Lung (tissue), 12 donors: Measurements from ENCODE around the gene NCOA7. TPM values are rescaled to one million over a fixed set of nuclear protein-coding genes. Genes with fewer than 3 reads are reported as not detected.

ENCODE experiments used
- ATAC-seq: fragments of 200-7000 bp; cut with Tn5 transposase; one replicate; pipeline ENCODE4 v1.9.1; 2020; ENCODE audit warnings: moderate number of reproducible peaks; ENCODE audit not compliant: insufficient read depth, low FRiP score
- DNase-seq, 3 donors: peaks; one replicate each; pipeline ENCODE4 v3.0.0-alpha.2; 2013 to 2017
- H3K27ac ChIP-seq, 2 donors: one replicate each; pipeline ENCODE4 v1.5.1; 2013; ENCODE audit warnings: mild to moderate bottlenecking in 2 of 2, moderate library complexity in 2 of 2, control low read depth in 1 of 2, inconsistent platforms in 1 of 2, low read depth in 1 of 2, low read length in 1 of 2
- H3K27me3 ChIP-seq, 3 donors: one replicate each; pipeline ENCODE4 v1.5.1; 2013; ENCODE audit warnings: low read length in 2 of 3; ENCODE audit not compliant: control insufficient read depth in 3 of 3, insufficient read depth in 3 of 3
- H3K36me3 ChIP-seq, 4 donors: one replicate each; pipeline ENCODE4 v1.5.1; 2013; ENCODE audit warnings: low read length in 4 of 4, mild to moderate bottlenecking in 1 of 4, moderate library complexity in 1 of 4; ENCODE audit not compliant: control insufficient read depth in 4 of 4, insufficient read depth in 4 of 4
- H3K4me1 ChIP-seq, 5 donors: one replicate each; pipeline ENCODE4 v1.5.1; 2013; ENCODE audit warnings: low read length in 5 of 5, mild to moderate bottlenecking in 2 of 5, moderate library complexity in 1 of 5; ENCODE audit not compliant: control insufficient read depth in 5 of 5, insufficient read depth in 5 of 5
- H3K4me3 ChIP-seq: one replicate; pipeline ENCODE4 v1.5.1; 2013; ENCODE audit warnings: mild to moderate bottlenecking, control low read depth, moderate library complexity
- H3K9ac ChIP-seq, 2 donors: one replicate each; pipeline ENCODE4 v1.5.1; 2013; ENCODE audit warnings: low read length in 2 of 2, control low read depth in 1 of 2; ENCODE audit not compliant: insufficient read depth in 1 of 2
- H3K9me3 ChIP-seq, 4 donors: one replicate each; pipeline ENCODE4 v1.5.1; 2013; ENCODE audit warnings: low read length in 3 of 4, mild to moderate bottlenecking in 1 of 4, moderate library complexity in 1 of 4; ENCODE audit not compliant: control insufficient read depth in 4 of 4, insufficient read depth in 3 of 4
- WGBS, 2 donors: extraction: QIAGEN DNeasy Blood & Tissue Kit; methylation state at CpG; one replicate each; pipeline ENCODE4 v1.1.7; 2013; 5-methylcytosine and 5-hydroxymethylcytosine counted together
- polyA plus RNA-seq, 2 donors: library from polyadenylated mRNA; stranded (reverse); fragments of 200-250 nt; gene quantifications; one replicate each; pipeline ENCODE4 v1.2.1, GENCODE V29; 2013
- total RNA-seq, 2 donors: library from RNA; depleted of rRNA in 1 of 2; stranded (reverse); fragments of >200 nt in 1 of 2; gene quantifications; one replicate each; pipeline ENCODE4 v1.2.1, GENCODE V29; 2014 to 2021
- TF ChIP-seq, protein P1 (sequence below): IDR thresholded peaks from 2 replicates; pipeline ENCODE4 v1.5.1; 2012; ENCODE audit warnings: mild to moderate bottlenecking; ENCODE audit errors: control extremely low read depth, extremely low read depth
- donor health status: control.
- donor health status: control.
- donor health status: Bipolar disorder and iron deficiency.
- donor health status: healthy.
- donor health status: DM: yes; HTN: yes; CAD: no.

Gene NCOA7
- total and polyA plus RNA-seq, 4 donors, result 28.9 to 81.4 (median 57.2) TPM

DNA sequence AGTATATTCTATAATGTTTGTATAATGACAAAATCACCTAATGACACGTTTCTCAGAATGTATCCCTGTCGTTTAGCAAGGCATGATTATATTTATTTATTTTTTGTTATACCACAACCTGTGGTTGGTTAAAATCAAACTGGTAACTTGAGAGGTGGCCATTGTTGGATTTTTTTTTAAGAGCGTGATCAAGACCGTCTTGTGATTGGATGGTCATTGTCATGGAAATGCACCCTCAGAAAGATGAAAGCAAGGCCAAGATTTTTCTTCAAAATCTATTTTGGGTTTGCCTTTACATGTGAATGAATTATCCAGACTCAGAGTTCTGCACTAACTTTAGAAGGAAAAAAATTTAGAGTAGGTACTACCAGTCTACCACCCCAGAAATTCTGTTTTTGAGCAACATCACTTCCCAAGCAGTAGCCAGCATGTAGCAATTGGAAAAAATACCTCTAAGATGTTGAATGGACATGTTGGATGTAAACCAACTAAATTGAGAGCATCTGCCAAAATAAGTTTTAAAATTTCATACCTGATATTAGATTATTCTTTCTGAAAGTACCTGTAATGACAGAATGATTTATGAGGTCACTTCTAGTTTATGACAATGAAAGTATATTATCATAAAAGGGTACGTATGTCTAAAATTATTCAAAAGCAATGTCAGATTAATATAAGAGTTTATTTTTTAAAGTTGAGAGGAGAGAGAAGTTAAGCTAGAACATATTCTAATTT is 50.8 kb downstream of the NCOA7 start:
- peaks cover 0 to 18% (median 0%) of the 10 kb centered on the region in 5 donors for H3K4me1 ChIP-seq
- ATAC-seq, result no peak
- H3K36me3 ChIP-seq, result peaks cover 0 to 1% (median 0%) of the 10 kb centered on the region in 4 donors
- H3K4me3 ChIP-seq, result no peak overlapping the region
- no peaks in the 10 kb centered on the region for H3K27me3 ChIP-seq
- no peak overlapping the region for H3K9ac ChIP-seq
- TF ChIP-seq, protein P1, sequence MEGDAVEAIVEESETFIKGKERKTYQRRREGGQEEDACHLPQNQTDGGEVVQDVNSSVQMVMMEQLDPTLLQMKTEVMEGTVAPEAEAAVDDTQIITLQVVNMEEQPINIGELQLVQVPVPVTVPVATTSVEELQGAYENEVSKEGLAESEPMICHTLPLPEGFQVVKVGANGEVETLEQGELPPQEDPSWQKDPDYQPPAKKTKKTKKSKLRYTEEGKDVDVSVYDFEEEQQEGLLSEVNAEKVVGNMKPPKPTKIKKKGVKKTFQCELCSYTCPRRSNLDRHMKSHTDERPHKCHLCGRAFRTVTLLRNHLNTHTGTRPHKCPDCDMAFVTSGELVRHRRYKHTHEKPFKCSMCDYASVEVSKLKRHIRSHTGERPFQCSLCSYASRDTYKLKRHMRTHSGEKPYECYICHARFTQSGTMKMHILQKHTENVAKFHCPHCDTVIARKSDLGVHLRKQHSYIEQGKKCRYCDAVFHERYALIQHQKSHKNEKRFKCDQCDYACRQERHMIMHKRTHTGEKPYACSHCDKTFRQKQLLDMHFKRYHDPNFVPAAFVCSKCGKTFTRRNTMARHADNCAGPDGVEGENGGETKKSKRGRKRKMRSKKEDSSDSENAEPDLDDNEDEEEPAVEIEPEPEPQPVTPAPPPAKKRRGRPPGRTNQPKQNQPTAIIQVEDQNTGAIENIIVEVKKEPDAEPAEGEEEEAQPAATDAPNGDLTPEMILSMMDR, result no peak
- 94 to 97% methylated on average over 5 of the region's 5 CpGs for WGBS, 2 donors
- H3K9me3 ChIP-seq, result no peaks in the 10 kb centered on the region
- DNase-seq, result no peak
- H3K27ac ChIP-seq, result no peak overlapping the region

DNA sequence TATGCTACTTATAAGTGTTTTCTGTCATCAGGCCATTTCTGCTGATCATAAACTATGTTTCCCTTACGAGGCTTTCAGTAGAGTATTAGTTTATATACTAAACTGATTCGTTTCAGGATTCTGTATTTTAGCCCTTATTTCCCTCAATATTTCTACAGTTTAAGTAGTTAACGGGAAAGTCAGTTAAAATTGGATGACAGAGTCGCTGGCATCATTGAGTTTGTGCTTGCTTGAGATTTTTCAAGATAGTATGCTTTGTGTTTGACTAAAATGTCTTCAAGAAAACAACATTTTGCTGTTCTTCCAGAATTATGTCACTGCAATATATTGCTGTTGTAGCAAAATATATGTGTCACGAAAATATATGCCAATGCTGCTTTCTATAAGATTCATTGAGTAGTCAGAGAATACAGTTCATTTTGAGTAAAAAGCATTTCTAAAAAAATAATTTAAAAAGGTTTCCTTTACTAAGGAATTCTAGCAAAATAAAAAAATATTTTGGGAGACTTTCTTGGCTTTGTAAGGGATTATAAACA is 51.4 kb downstream of the NCOA7 start:
- TF ChIP-seq, protein P1, result no peak
- Histone ChIP-seq H3K27me3 (no peaks in the 10 kb centered on the region), H3K9me3 (no peaks in the 10 kb centered on the region), H3K4me3 (no peak overlapping the region), H3K9ac (no peak overlapping the region), H3K36me3 (peaks cover 0 to 1% (median 0%) of the 10 kb centered on the region in 4 donors), H3K4me1 (peaks cover 0 to 20% (median 0%) of the 10 kb centered on the region in 5 donors), H3K27ac (no peak overlapping the region)
- ATAC-seq (no peak), DNase-seq (no peak)
- WGBS, 2 donors, result 94% methylated on average over 5 of the region's 5 CpGs

DNA sequence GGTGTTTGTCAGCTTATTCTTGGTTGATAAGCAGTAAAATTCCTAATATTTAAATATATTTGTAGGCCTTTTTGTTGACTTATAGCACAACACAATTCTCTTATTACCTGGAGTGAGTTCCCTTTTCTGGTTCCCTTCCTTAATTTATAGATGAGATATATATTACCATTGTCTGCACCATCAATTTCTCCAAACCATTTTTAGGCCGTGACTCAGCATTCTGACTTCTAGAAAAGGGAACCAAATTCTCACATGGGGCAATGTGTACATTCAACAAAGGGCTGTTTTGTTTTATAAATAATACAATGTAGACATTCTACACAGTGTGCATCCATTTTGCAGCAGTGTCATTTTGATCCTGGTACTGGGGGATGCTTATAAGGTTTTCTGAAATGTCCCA is 52.8 kb downstream of the NCOA7 start:
- H3K36me3 ChIP-seq, result peaks cover 0 to under 1% (median 0%) of the 10 kb centered on the region in 4 donors
- H3K4me3 ChIP-seq, result no peak overlapping the region
- DNase-seq, result no peak
- TF ChIP-seq, protein P1, result no peak
- H3K27me3 ChIP-seq, result no peaks in the 10 kb centered on the region
- H3K9ac ChIP-seq, result no peak overlapping the region
- no peaks in the 10 kb centered on the region for H3K9me3 ChIP-seq
- no peak overlapping the region for H3K27ac ChIP-seq
- WGBS, 2 donors, result 41 to 79% methylated on average over 1 of the region's 1 CpG
- H3K4me1 ChIP-seq, result peaks cover 0 to 18% (median 0%) of the 10 kb centered on the region in 5 donors
- ATAC-seq, result no peak
